ENCODE results near the gene BTBD19.

The BTBD19 gene

DNA sequence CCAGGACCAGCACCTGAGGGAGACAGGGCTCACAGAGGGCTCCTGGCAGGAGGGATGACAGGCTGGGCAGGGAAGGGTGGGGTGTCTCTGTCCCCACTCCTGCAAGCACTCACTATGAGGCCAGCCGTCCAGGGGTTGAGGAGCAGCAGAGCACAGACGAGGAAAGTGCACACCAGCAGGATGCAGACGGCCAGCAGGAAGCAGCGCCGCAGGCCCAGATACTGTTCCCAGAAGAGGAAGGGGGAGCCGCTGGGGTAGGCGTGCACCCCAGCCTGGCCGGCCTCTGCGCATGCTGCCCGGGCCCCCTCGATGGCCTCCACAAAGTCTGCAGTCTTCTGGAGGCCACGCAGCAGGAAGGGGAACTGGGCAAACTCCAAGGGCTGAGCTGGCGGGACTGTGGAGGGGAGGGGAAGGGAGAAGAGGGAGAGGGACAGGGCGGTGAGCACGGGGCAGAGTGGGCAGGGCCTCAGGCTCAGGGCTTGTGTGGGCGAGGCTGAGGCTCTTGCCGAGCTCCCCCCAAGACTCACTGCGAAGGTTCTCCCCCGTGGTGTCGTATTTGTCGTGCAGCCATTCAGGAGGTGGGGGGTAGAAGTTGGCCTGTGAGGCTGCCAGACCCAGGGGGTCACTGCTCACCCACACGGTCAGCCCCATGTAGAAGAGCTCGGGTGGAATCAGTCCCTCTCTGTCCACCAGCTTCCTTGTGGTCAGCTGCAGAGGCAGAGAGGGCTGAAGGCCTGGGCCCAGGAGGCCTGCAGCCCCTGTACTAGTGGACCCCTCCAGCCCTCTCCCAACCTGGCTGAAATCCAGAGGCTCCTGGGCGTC, 18.3 kb downstream of the BTBD19 start:
- POLR2A ChIA-PET, result interaction anchor here (0.6 kb wide), 1 partner anchor 12 kb away, joined by 4 read pairs; no protein-coding TSS in a partner anchor

DNA sequence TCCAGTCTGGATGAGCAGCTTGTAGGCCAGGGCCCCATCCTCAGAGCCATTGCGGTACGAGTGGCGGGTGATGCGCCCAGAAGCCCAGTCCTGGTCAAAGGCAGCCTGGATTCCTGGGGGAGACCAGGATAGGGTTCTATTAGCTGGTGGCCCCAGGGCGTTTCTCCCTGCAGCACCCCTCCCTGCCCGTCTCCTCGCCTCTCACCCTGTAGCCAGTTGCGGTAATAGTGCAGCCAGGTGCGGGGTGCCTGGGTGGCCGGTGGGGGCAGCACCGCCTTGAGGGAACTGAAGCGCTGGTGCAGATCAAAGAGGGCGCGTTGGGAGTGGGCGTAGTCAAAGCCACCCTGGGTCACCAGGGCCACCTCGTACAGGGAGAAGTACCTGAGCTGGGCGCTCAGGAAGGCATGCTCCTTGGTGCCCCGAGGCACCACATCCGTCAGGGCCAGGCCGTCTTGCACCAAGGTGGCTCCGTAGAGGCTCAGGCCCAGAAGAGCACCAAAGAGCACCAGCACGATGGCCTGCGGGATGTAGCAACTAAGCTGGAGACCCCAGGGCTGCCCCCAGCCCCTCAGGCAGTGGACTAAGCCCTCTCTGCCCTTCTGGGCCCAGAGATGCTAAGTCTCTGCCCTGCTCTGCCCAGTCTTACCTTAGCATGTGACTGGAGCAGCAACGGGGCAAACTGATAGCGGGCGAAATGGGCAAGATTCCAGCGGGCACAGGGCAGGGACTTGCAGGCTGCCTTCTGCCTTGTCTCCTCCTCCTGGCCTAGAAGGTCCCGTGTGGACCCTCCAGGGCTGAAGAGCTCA, 19.1 kb downstream of the BTBD19 start:
- H3K4me3 ChIP-seq (ENCODE audit: low read depth, low read length), result no peak overlapping the region
- POLR2A ChIA-PET, result no interaction called here
- TF ChIP-seq, protein P1, sequence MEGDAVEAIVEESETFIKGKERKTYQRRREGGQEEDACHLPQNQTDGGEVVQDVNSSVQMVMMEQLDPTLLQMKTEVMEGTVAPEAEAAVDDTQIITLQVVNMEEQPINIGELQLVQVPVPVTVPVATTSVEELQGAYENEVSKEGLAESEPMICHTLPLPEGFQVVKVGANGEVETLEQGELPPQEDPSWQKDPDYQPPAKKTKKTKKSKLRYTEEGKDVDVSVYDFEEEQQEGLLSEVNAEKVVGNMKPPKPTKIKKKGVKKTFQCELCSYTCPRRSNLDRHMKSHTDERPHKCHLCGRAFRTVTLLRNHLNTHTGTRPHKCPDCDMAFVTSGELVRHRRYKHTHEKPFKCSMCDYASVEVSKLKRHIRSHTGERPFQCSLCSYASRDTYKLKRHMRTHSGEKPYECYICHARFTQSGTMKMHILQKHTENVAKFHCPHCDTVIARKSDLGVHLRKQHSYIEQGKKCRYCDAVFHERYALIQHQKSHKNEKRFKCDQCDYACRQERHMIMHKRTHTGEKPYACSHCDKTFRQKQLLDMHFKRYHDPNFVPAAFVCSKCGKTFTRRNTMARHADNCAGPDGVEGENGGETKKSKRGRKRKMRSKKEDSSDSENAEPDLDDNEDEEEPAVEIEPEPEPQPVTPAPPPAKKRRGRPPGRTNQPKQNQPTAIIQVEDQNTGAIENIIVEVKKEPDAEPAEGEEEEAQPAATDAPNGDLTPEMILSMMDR (IDR thresholded peaks at IDR 0.05; ENCODE audit: insufficient read depth, low read length, missing control alignments), result no peak
- no peak for DNase-seq (ENCODE audit: low read depth, low spot score)
- CTCF ChIA-PET, result interaction anchor here (0.6 to 8.0 kb wide), 5 partner anchors 9 to 187 kb away, joined by 3 to 62 read pairs (median 3); no protein-coding TSS in a partner anchor

More for the DNA sequence above, 18.3 kb downstream of the BTBD19 start:
- TF ChIP-seq, protein P1 (IDR thresholded peaks at IDR 0.05; ENCODE audit: insufficient read depth, low read length, missing control alignments), result no peak
- DNase-seq (ENCODE audit: low read depth, low spot score), result no peak
- H3K4me3 ChIP-seq (ENCODE audit: low read depth, low read length), result no peak overlapping the region
- CTCF ChIA-PET, result interaction anchor here (0.6 to 8.0 kb wide), 3 partner anchors 10 to 188 kb away, joined by 3 to 62 read pairs (median 3); no protein-coding TSS in a partner anchor

DNA sequence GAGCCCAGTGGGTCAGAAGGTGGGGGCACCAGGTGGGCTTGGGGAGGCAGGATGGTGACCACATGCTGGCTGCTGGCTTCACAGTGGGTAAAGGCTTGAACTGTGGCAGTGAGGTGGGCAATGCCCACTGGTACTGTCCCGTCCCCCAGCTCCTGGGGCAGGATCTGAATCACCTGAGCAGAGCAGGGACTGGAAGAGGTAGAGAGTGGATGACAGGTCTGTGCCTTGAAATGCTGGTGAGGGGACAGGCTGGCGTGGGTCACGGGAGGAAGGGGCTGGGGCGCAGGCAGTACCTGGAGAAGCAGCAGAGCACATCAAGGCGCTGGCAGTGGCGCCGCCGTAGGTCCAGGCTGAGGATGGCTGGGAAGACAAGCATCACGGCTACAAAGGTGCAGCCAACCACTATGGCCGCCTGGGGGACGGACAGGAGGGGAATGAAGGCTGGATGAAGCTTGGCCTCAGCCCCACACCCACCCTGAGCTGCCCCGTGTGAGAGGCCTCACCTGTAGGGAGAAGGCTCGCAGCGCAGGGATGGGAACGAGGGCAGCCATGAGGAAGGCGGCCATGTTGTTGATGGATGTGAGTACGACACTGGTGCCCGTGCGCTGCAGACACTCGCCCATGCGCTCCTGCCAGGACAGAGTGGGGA, 19.8 kb downstream of the BTBD19 start:
- TF ChIP-seq, protein P1 (IDR thresholded peaks at IDR 0.05; ENCODE audit: insufficient read depth, low read length, missing control alignments), result no peak
- no peak for DNase-seq (ENCODE audit: low read depth, low spot score)
- CTCF ChIA-PET, result interaction anchor here (1.0 to 8.0 kb wide), 4 partner anchors 8 to 186 kb away, joined by 3 to 62 read pairs (median 3); no protein-coding TSS in a partner anchor
- H3K4me3 ChIP-seq (ENCODE audit: low read depth, low read length), result no peak overlapping the region
- POLR2A ChIA-PET, result no interaction called here

DNA sequence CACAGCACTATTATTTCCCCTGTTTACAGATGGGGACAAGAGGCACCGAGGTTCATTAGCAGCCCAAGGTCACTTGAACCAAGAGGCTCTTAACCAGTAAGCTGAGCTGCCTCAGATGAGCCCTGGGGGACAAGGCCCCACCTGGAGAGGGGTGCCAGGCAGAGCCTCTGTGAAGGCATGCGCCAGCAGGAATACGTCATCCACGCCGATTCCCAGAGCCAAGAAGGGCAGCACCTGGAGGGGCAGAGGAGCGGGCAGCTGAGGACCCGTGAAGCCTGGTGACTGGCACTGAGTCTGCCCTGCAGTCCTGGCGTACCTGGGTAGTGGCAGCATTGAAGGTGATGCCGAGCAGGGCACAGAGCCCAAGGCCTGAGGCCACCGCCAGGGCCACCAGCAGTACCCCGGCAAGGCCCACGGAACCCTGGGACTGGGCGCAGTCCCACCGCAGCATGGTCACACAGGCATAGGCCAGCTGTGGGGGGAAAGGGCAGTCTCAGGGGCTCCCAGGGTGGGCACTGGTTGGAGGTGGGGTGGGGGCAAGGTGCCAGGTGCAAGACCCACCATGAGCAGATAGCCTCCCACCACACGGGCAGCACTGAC, 20.6 kb downstream of the BTBD19 start:
- CTCF ChIA-PET, result interaction anchor here (1.0 to 10.5 kb wide), 2 partner anchors 97 to 183 kb away, joined by 3 to 92 read pairs; partner anchors contain the start of genes HECTD3 and UROD
- H3K4me3 ChIP-seq (ENCODE audit: low read depth, low read length), result no peak overlapping the region
- POLR2A ChIA-PET, result no interaction called here
- no peak for DNase-seq (ENCODE audit: low read depth, low spot score)
- TF ChIP-seq, protein P1 (IDR thresholded peaks at IDR 0.05; ENCODE audit: insufficient read depth, low read length, missing control alignments), result no peak

DNA sequence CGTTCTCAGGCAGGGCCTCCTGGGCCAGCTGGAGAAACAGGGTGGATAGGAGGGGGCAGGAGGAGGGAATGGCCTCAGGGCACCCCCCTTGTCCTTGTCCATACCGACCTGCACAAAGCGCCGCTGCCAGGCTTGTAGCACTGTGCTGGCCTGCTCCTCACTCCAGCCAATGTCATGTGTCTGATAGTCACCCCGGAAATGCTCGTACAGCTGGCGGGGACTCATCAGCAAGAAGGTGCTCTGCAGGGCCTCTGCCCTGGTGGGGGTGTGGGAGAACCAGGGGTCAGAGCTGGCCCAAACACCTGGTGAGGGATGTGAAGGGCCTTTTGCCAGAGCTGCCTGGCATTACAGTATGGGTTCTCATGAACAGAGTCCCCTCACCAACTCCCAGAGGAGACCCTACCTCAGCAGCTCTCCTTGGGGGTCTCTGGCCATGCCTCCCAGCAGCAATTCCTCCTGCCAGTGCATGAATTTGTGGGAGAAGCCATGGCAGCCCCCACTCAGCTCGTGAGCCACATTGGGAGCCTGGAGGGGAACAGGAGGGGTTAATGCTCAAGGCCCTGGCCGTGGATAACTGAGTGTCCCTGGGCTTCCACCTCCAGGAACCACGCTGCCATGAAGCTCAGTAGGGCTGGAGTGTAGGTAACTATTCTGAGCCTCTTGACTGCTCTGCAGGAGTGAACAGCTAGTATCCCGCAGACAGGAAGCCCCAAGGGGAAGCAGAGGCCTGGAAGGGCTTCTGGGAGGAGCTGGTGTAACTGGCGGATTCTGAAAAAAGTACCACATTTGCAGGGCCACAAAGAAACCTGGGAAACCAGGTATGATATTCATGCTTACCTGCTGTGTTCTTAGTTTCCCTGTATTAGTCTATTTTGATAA, 21.4 kb downstream of the BTBD19 start:
- TF ChIP-seq, protein P1 (IDR thresholded peaks at IDR 0.05; ENCODE audit: insufficient read depth, low read length, missing control alignments), result no peak
- ChIA-PET CTCF (interaction anchor here (1.1 to 10.5 kb wide), 5 partner anchors 8 to 182 kb away, joined by 3 to 92 read pairs (median 4); partner anchors contain the start of genes BEST4, HECTD3 and UROD), POLR2A (no interaction called here)
- no peak overlapping the region for H3K4me3 ChIP-seq (ENCODE audit: low read depth, low read length)
- no peak for DNase-seq (ENCODE audit: low read depth, low spot score)
